Left ventricle myocardium inferior (tissue), 1 donor: ENCODE results near the gene GBA3. TPM values are rescaled to one million over a fixed set of nuclear protein-coding genes. Genes with fewer than 3 reads are reported as not detected.

Experiments
- DNase-seq: peaks from one replicate; pipeline ENCODE4 v3.0.0-alpha.2; 2020
- H3K27ac ChIP-seq: fragments of 200-600 bp; replicated peaks from 2 replicates; pipeline ENCODE4 v1.8.0; 2021
- H3K27me3 ChIP-seq: fragments of 200-600 bp; 2 replicates; pipeline ENCODE4 v1.8.0; 2021; ENCODE audit warnings: low read depth
- H3K36me3 ChIP-seq: fragments of 200-600 bp; 2 replicates; pipeline ENCODE4 v1.8.0; 2021
- H3K4me1 ChIP-seq: fragments of 200-600 bp; 2 replicates; pipeline ENCODE4 v1.8.0; 2021
- H3K4me3 ChIP-seq: fragments of 200-600 bp; 2 replicates; pipeline ENCODE4 v1.8.0; 2021; ENCODE audit warnings: mild to moderate bottlenecking, moderate library complexity
- H3K9me3 ChIP-seq: fragments of 200-600 bp; replicated peaks from 2 replicates; pipeline ENCODE4 v1.8.0; 2021
- CTCF ChIP-seq: fragments of 200-600 bp; IDR thresholded peaks from 2 replicates; pipeline ENCODE4 v1.8.0; 2021; ENCODE audit warnings: antibody characterized with exemption, mild to moderate bottlenecking, borderline replicate concordance
- intact Hi-C: fragments of 100-400 bp; cut with micrococcal nuclease; formaldehyde crosslinking; loops from one replicate; pipeline ENCODE4 v1.11.0; 2022
- total RNA-seq: library from RNA; stranded (reverse); fragmentation: NEBNext Ultra II Directional; extraction: Animal tissue kit (Norgen Biotek cat#: 25700); gene quantifications from one replicate; pipeline ENCODE4 v1.2.1, GENCODE V29; 2021
- donor health status: DM: no; HTN: yes; CAD: no; lungs with severe emphysema.

Gene GBA3
- total RNA-seq, 1 donor from 2014 or later, result not detected

- Histone ChIP-seq H3K9me3 (no peaks in the 10 kb centered on the region), H3K4me3 (no peak overlapping the region), H3K4me1 (peaks cover 5% of the 10 kb centered on the region), H3K36me3 (no peaks in the 10 kb centered on the region), H3K27me3 (no peaks in the 10 kb centered on the region), H3K27ac (no peak overlapping the region)
- intact Hi-C loops, result no loop called here
- DNase-seq, result no peak
- TF ChIP-seq CTCF, result no peak
These were observed 21.8 kb upstream of the GBA3 start for GRCh38 chr4:22670956-22671355.

- intact Hi-C loops, result no loop called here
- Histone ChIP-seq H3K27me3 (no peaks in the 10 kb centered on the region), H3K27ac (no peak overlapping the region), H3K36me3 (no peaks in the 10 kb centered on the region), H3K9me3 (no peaks in the 10 kb centered on the region), H3K4me3 (no peak overlapping the region), H3K4me1 (peaks cover 5% of the 10 kb centered on the region)
- TF ChIP-seq CTCF, result no peak
- DNase-seq, result no peak
These were observed 20.2 kb upstream of the GBA3 start for GRCh38 chr4:22672519-22672918.

- no peak for DNase-seq
- intact Hi-C loops, result no loop called here
- Histone ChIP-seq H3K36me3 (no peaks in the 10 kb centered on the region), H3K27ac (no peak overlapping the region), H3K4me1 (peaks cover 5% of the 10 kb centered on the region), H3K4me3 (no peak overlapping the region), H3K27me3 (no peaks in the 10 kb centered on the region), H3K9me3 (no peaks in the 10 kb centered on the region)
- no peak for TF ChIP-seq CTCF
These were observed 19.8 kb upstream of the GBA3 start for GRCh38 chr4:22672944-22673343.

GRCh38 chr4:22674700-22675099, 18.0 kb upstream of the GBA3 start:
- Histone ChIP-seq H3K27ac (no peak overlapping the region), H3K4me3 (no peak overlapping the region), H3K4me1 (no peaks in the 10 kb centered on the region), H3K9me3 (no peaks in the 10 kb centered on the region), H3K36me3 (no peaks in the 10 kb centered on the region), H3K27me3 (no peaks in the 10 kb centered on the region)
- DNase-seq, result no peak
- no peak for TF ChIP-seq CTCF
- intact Hi-C loops, result no loop called here

GRCh38 chr4:22676063-22676462, 16.7 kb upstream of the GBA3 start:
- Histone ChIP-seq H3K36me3 (no peaks in the 10 kb centered on the region), H3K27me3 (no peaks in the 10 kb centered on the region), H3K4me1 (no peaks in the 10 kb centered on the region), H3K27ac (no peak overlapping the region), H3K9me3 (no peaks in the 10 kb centered on the region), H3K4me3 (no peak overlapping the region)
- no peak for TF ChIP-seq CTCF
- no peak for DNase-seq
- intact Hi-C loops, result no loop called here

GRCh38 chr4:22677780-22678179, 15.0 kb upstream of the GBA3 start:
- no peak overlapping the region for H3K27ac ChIP-seq
- no peaks in the 10 kb centered on the region for H3K36me3 ChIP-seq
- intact Hi-C loops, result no loop called here
- no peaks in the 10 kb centered on the region for H3K9me3 ChIP-seq
- H3K27me3 ChIP-seq, result no peaks in the 10 kb centered on the region
- TF ChIP-seq CTCF, result no peak
- DNase-seq, result no peak
- H3K4me1 ChIP-seq, result no peaks in the 10 kb centered on the region
- H3K4me3 ChIP-seq, result no peak overlapping the region
